Stimulated activated CD4-positive, alpha-beta T cell treated with anti-CD3 and anti-CD28 coated beads, Interleukin-15, amount 100 ng/mL, for 24 hours (primary cell): Measurements from ENCODE around the gene GKN1.
A peak's percentile ranks its signal among the peaks of the same experiment; 100 is the strongest.
"Not testable (repeated sequence)": the region's sequence is repeated elsewhere in the genome, so short reads cannot be mapped to it uniquely, and the experiment has no call there.

Experiments used
- DNase-seq: peaks from one replicate; pipeline ENCODE4 v3.0.0-alpha.2; 2020

The GKN1 gene, protein sequence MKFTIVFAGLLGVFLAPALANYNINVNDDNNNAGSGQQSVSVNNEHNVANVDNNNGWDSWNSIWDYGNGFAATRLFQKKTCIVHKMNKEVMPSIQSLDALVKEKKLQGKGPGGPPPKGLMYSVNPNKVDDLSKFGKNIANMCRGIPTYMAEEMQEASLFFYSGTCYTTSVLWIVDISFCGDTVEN

DNA sequence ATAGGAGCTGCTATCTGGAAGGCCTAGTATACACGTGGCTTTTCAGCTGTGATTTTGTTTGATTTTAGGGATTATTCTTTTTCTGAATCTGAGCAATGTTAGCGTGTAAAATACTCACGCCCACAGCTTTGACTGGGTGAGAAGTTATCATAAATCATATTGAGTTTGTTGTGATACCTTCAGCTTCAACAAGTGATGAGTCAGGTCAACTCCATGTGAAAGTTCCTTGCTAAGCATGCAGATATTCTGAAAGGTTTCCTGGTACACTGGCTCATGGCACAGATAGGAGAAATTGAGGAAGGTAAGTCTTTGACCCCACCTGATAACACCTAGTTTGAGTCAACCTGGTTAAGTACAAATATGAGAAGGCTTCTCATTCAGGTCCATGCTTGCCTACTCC lies at the start of gene GKN1:
Gene GKN1 (plus strand): TSS at position 386 of the 400 bp plus-strand sequence. CDS start 42 bp downstream, outside the sequence.
- no peak for DNase-seq

DNA sequence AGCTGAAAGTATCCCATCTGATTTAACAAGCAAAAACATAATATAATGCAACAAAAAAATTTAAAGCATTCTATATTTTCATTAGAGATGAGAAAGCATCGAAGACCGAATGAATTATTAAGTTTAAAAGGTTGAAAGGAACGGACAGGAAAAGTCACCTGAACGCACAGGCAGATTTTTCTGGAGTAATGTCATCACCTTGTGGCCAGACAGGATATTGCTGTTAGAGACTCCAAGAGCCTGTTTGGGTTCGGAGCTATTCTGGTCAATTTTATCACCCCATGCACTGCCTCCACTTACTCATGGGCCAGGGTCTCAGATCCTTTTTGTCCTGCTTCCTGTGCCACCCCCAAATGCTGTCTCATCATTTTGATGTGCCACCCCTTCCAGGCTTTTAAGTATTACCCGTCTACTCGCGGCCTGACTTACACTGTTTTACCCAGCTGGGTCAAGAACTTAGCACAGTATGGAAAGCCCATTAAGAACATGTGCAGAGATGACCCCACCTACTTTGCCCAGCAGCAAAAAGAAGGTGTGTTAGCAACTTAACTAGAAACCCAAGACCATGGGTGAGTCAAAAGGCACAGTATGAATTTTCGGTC lies 49.0 kb upstream of the GKN1 start:
- peak; percentile 53 for DNase-seq

DNA sequence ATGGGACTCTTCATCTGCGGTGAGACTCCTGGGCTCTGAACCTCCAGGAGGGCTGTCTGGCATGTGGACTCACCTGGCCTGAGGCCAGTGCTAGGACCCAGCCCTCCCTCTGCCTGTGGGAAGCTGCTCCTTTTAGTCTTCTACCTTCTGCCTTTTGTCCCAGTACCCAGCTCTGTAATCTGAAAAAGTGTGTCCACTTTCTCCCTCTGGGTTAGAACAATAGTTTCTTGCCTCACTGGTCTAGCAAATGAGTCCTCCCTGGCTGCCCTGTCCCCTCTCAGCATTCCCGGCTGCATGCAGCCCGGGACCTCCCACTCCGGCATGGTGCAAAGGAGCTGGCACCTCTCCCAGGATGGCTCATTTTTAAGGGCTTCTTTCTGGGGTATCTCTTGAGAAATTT lies 47.6 kb upstream of the GKN1 start:
- no peak for DNase-seq

DNA sequence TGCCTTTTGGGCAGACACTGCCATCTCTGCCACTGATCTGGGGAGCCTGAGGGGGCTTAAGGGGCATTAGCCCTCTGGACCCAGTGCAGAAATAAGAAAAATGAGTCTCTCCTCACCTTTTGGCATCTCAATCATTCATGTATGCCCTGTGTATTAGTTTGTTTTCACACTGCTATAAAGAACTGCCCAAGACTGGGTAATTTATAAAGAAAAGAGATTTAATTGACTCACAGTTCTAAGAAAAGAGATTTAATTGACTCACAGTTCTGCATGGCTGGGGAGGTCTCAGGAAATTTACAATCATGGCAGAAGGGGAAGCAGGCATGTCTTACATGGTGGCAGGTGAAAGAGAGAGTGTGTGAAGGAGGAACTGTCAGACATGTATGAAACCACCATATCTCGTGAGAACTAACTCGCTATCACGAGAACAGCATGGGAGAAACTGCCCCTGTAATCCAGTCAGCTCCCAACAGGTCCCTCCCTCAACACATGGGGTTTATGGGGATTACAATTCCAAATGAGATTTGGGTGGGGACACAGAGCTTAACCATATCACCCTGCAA lies 43.2 kb upstream of the GKN1 start:
- no peak for DNase-seq

DNA sequence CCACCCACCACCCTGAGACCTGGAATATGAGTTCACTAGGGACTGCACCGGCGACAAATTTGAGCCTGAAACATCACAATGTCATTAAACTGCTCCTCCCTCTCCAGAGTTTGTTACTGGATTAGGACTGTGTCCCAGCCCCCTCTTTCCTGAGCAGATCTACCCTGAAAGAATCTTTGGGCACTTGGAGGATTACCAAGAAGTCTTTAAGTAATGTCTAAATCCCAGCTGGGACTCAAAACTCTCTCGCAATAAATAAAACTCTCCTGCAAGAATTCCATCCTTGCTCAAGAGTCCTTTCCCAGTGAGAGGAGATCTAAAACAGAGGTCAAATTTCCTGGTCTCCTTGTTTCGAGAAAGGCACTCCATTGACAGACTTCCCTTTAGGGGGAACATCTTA lies 42.6 kb upstream of the GKN1 start:
- DNase-seq = no peak

DNA sequence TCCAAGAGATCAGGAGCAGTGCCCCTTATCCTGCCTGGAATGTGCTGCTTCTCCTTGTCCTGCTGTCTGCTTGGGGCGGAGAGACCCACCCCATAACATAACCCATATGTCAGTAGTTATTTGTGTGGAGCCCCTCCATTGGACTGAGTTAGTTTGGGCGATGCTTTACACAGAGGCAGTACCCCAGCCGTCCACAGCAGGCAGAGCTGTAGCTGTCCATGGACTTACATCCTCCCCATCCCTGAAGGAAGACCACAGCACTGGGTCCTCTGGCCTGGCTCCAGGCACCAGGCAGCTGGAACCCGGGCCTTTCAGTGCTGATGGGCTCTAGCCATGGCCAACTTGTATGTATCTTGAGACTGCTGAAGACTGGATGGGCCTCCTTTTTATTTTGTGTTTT lies 42.0 kb upstream of the GKN1 start:
- no peak for DNase-seq

DNA sequence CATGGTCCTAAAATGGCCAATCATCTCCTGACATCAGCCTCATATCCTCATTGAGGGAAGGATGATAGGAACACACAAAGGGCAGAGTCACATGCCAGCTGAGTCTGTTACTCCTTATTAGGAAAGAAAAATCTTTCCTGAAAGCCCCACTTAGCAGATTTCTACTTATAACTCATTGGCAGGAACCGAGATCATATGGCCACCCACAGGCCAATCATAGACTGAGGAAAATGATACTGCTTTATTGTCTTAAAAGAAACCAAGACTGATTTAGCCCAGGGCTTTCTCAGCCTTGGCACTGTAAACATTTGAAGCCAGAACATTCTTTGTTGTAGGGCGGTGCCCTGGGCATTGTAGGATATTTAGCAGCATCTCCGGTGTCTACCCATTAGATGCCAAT lies 40.4 kb upstream of the GKN1 start:
- DNase-seq = no peak

DNA sequence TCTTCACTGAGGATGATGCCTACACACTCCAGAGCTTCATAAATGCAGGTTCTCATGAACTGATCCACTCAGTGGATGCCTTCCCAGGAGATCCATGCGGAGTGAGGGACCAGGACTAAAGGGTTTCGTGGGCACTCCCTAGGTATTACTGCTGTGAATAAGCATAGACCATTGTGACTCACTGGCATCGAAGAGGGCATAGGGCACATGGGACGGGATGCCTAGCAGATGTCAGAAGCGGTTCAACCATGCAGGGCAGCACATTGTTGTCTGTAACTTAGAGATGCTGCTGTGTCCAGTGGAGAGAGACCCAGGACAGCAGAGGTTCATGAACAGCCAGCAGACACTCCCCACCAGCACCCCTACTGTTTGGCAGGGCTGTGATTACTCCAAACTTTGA lies 39.0 kb upstream of the GKN1 start:
- no peak for DNase-seq

DNA sequence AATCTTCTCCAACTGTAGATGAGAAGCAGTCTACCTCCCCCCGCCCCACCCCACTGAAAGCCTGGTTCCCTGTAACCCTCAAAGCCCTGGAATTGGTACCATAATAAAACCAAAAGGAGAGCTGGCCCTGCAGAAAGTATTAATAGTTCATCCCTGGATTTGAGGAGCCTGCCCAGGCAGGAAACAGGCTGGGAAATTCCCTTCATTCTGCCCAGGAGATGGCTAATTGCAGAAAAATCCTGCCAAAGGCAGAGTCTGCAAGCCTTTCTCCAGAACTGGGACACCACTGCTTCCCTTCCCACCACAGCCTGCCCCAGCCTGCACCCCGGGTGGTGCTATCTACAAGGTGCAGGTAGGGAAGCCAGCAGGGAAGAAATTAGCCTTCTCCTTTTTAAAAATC lies 38.0 kb upstream of the GKN1 start:
- no peak for DNase-seq

DNA sequence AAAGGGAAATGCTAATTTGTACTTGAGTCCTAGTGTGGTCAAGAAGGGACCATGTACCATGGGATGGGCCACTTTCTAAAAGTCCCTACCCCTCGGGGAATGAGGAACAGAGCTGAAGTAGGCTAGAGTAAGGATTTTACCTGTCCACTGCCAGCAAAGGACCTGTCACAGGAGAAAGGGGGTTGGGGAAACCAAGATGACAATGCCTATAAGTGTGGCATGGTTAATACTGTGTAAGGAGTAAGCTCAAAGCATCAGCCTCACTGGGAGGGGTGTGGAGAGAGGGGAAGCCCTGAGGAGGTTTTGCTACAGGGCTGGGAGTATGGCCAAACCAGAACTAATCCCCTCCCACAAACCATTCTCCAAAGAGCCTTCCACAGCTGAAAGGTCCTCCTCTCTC lies 37.5 kb upstream of the GKN1 start:
- no peak for DNase-seq

DNA sequence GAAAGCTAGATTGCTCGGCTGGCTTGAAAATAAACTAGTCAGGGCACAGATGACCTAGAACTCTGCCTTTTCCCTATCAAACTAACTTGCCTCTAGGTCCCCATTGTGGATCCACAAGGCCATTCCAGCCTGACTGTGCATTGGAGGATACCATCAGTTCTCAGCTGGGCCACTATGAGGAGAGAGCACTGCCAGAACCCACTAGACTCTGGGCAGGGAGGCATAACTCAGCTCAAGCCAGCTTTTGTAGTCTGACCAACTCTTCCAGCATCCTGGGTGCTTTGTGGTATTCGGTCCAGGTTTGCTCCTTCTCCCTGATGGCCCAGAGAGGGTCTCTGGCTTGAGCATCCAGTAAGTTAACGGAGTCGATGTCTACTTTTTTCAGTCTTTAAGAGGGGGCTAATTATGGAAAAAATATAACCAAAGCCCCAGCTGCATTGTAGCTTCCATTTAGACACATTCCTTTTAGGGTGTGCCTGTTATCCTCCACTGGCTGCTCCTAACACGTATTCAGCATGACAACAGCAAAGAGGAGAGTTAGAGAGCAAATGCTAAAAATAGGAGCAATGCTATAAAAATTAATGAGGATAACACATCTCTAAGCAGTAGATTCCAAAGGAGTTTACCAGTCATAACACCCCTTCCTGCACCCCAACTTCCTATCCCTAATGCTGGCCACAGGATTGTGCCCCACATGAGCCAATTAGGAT lies 36.9 kb upstream of the GKN1 start:
- no peak for DNase-seq

DNA sequence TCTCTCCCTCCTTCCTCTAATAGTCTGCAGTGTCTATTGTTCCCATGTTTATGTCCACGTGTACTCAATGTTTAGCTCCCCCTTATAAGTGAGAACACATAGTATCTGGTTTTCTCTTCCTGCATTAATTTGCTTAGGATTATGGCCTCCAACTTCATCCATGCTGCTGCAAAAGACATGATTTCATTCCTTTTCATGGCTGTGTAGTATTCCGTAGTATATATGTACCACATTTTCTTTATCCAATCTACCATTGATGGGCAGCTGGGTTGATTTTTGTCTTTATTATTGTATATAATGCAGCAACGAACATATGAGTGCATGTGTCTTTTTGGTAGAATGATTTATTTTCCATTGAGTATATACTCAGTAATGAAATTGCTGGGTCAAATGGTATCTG lies 35.5 kb upstream of the GKN1 start:
- DNase-seq = no peak

DNA sequence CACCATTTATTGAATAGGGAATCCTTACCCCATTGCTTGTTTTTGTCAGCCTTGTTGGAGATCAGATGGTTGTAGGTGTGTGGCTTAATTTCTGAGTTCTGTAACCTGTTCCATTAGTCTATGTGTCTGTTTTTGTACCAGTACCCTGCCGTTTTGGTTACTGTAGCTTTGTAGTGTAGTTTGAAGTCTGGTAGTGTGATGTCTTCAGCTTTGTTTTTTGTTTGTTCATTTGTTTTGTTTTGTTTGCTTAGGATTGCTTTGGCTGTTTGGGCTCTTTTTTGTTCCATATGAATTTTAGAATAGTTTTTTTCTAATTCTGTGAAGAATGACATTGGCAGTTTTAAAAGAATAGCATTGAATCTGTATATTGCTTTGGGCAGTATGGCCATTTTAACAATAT lies 34.5 kb upstream of the GKN1 start:
- no peak for DNase-seq

DNA sequence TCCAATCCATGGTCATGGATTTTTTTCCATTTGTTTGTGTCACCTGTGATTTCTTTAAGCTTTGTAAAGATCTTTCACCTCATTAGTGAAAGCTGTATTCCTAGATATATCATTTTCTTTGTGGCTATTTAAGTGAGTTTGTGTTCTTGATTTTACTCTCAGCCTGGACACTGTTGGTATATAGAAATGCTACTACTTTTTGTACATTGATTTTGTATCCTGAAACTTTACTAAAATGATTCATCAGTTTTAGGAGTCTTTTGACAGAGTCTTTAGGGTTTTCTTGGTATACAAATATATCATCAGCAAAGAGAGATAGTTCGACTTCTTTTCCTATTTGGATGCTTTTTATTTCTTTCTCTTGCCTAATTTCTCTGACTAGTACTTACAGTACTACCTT lies 34.1 kb upstream of the GKN1 start:
- DNase-seq = no peak

DNA sequence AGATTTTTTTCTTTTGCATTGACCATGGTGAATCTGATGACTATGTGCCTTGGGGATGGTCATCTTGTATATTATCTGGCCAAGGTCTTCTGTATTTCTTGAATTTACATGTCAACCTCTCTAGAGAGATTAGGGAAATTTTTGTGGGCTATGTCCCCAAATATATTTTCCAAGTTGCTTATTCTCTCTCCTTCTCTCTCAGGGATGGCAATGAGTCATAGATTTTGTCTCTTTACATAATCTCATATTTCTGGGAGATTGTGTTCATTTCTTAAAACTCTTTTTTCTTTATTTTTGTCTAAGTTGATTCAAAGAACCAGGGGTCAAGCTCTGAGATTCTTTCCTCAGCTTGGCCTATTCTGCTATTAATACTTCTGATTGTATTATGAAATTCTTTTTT lies 31.6 kb upstream of the GKN1 start:
- DNase-seq = no peak

DNA sequence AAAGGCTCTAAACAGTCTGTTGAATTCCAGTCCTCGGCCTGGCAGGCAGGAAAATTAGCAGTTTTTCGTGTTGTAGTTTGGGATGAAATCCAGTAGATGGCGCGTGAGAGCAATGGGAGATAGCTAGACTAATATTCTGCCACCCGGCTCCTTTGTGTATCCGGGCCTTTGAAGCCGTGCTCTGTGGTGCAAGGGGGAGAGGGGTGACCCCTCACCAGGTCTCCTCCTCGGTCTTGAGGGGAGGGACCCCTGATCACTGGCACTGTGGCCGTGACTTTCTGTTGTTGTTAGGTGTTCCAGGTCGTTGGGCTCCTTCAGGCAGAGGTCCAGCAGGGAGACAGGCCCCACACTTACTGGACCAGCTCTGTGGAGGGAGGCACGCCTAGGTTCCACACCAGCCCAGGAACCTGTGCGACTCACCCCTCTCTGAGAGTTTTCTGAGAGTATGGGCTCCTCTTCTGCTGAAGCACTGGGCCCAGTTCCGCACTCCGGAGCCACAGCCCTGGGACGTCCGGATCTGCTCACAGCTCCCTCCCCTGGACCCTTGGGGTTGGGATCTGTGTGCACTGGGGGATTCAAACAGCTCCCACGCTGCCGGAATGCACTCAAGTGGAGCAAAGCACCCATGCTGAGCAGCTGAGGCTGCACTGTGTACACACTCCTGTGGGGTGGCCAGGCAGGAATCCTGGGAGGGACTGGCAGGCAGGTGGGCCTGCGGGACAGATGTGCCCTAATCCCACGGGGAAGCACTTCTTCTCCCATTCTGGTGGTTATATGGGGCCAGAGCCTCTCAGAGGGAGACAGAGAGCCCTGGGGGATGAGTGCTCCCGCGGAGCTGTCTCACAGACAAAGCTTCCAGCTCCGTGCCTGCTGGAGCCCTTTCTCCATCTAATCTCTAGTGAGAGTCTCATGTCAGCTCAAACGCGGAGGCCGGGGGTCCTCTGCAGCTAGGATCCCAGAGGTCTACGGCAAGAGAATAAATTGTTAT lies 30.6 kb upstream of the GKN1 start:
- DNase-seq = peak; percentile 55

DNA sequence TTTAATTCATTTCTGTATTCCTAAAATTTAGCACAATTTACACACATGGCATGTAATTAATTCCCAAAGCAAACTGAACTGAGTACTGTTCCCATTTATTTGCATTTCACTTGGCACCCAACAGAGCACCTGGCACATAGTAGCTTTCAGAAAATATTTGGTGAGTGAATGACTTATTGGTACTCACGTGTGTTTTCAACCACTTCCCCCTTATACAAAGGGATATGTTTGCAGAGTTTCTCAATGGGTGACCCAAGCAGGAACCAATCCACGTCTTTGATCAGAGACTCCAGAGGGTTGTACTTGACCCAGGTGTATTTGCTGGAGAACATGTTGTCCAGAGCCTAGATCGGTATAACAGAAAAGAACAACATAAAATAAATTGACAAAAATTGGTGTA lies 28.3 kb upstream of the GKN1 start:
- no peak for DNase-seq

DNA sequence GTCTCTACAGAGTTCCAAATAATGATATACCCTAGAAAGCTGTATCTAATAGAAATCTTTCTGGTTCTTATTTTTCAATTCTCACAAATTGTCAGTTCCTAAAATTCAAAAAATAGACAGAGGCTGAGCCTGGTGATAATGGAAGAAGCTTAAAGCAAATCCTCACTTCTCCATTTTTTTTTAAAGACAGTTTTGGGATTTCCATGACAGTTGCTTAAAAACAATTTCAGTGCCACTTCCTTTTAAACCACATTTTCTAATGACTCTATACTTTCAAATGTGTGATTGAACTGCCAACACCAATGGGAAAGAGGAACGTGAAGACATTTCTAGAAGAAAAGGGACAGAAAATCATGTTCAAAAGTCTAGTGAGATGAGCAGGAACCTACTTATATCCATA lies 25.7 kb upstream of the GKN1 start:
- no peak for DNase-seq

DNA sequence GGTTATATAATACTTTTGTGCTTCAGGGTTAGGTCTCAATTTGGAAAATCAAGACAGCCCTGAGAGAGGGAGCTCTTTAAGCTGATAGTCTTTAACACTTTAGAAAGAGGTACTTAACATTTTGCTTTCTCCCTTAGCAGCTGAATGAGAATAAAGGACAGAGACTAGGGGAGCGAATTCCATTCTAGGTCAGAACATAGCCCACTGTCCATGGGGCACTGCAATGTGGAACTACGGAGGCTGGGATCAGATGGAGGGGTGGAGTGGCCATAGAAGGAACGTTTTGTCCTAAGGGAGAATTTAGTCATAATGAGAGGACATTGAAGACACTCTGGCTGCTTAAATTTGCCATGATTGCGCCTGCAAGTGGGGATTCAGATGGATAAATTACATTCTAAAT lies 22.5 kb upstream of the GKN1 start:
- DNase-seq = no peak

DNA sequence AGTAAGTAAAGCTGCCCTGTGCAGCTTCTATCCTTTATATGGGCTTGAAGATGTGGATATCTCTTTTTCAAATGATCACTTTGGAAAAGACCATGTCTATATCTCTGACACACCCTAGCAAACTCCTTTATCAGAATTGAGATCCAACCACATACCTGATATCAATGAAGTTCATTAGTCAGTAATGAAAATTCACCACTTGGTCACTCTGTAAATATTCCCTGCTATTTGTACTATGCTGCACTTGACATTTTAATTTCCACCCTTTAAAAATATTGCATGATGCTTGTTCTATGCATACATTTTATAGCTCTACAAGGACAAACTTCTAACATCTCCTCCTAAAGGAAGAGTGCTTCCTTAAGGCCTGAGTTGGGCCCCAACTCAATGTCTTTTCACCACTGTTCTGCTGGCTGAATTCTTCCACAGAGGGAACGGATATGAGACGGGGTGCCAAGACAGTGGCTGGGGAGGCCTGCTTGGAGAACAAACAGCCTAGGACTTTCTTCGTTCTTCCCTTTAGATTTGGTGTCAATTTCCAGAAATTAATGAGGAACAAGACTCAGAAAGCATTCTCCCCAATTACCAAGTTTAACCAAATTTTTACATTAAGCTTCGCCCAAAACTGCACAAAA lies 21.4 kb upstream of the GKN1 start, which contains the start of gene GKN2:
Gene GKN2 (minus strand): TSS at position 7 of the 635 bp plus-strand sequence. CDS start 32 bp downstream, outside the sequence.
- DNase-seq = no peak

DNA sequence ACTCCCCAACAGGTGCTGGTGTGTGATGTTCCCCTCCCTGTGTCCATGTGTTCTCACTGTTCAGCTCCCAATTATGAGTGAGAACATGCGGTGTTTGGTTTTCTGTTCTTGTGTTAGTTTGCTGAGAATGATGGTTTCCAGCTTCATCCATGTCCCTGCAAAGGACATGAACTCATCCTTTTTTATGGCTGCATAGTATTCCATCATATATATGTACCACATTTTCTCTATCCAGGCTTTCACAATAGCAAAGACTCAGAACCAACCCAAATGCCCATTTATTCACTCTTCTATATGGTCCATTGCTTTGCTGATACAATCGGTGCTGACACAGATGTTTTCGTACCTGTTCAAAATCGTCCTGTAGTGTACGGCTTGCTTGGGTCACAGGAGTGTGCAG lies 19.0 kb upstream of the GKN1 start:
- not testable (repeated sequence) for DNase-seq

DNA sequence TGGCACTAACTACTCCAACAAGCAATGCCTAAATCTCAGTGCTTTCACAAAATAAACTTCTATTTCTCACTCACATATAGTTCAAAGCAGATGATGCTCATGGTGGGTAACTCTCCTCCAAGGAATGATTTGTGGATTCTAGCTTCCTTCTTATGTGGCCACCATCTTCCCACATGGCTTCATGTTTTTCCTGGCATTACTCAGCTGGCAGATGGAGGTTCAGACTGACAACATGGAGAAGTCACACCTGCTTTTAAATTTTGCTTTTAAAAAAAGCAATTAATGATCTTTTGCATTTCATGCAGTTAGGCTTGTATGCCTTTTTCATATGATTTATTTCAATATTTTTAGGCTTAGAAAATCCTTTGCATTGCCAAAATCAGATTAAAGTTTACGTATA lies 15.4 kb upstream of the GKN1 start:
- DNase-seq = no peak
